ENCODE results near the gene NFIX.

The NFIX gene

GRCh38 chr19:13089139-13089856 lies 94.0 kb downstream of the NFIX start:
- no peak for DNase-seq (ENCODE audit: extremely low read depth in 1 of 2, low read depth in 1 of 2)

- no peak for DNase-seq (ENCODE audit: extremely low read depth in 1 of 2, low read depth in 1 of 2)
Observed at GRCh38 chr19:13089857-13090507, 94.7 kb downstream of the NFIX start.

DNA sequence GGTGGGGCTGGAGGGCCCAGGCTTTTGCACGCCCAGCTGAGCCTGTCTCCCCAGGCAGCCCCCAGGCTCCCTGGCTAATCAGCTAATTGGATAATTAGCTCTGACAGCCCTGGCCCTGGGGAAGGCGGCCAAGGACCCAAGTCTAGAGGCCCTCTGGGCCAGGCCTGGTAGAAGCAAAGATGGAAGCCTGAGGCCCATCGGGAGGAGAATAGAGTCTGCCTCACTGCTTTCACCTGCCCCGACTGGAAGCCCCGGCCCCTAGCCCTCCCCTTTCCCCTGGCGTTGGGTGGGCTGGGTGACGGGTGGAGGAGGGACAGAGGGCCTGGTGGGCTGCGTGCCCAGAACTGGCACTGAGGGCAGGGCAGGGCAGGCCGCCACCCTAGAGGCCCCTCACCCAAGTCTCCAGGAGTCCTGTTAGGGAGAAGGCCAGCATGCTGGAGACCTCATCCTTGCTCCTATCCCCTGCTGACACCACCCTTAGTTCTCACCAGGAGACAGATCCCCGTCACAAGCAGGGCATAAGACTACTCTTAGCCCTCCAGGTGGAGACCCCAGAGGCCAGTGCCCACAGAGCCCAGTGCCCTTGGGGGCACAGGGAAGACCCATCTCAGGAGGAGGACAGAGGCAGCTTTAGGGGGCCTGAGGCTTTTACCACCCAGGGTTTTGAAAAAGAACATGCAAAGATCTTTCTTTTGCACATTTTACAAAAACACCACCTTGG lies 95.4 kb downstream of the NFIX start:
- no peak for DNase-seq (ENCODE audit: extremely low read depth in 1 of 2, low read depth in 1 of 2)

GRCh38 chr19:13091400-13092157 lies 96.3 kb downstream of the NFIX start:
- no peak for DNase-seq (ENCODE audit: extremely low read depth in 1 of 2, low read depth in 1 of 2)

GRCh38 chr19:13092158-13092543 lies 96.9 kb downstream of the NFIX start:
- DNase-seq (ENCODE audit: extremely low read depth in 1 of 2, low read depth in 1 of 2), result no peak

- no peak for DNase-seq (ENCODE audit: extremely low read depth in 1 of 2, low read depth in 1 of 2)
Observed at GRCh38 chr19:13092606-13093235, 97.4 kb downstream of the NFIX start.

DNA sequence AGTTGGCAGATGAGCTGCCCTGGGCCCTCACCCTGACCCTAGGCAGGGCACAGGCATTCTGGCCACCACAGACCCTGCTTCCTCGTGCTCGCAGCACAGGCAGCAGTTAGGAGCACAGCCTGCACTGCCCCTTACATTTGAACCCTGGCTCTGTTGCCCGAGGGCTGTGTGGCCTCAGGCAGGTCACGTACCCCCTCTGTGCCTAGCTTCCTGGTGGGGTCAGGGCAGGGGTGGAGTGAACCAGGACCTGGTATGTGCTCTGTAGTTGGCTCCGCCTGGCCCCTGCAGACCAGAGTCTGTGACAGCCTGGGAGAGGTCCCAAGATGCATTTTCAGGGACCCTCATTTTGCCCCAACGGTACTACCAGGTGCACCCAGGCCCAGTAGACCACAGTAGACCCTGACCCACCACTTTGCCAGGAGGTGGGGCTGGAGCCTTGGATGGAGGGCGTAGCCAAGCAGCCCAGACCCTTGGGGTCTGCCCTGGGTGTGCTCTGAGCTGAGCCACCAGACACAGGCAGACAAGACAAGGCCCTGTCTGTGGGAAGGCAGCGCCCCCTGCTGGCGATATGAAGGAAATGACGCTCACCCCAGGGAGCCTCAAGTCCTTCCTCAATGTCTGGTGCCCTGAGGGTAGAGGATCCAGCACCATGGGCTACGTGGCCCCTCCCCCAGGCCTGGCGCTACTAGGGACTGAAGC lies 98.3 kb downstream of the NFIX start:
- peak; percentile 50 to 67 for DNase-seq (ENCODE audit: extremely low read depth in 1 of 2, low read depth in 1 of 2)

GRCh38 chr19:13094106-13094504 lies 98.8 kb downstream of the NFIX start:
- no peak for DNase-seq (ENCODE audit: extremely low read depth in 1 of 2, low read depth in 1 of 2)

GRCh38 chr19:13094771-13095392 lies 99.6 kb downstream of the NFIX start:
- DNase-seq (ENCODE audit: extremely low read depth in 1 of 2, low read depth in 1 of 2), result no peak

GRCh38 chr19:13095393-13095784 lies 100.1 kb downstream of the NFIX start:
- DNase-seq (ENCODE audit: extremely low read depth in 1 of 2, low read depth in 1 of 2), result no peak

DNA sequence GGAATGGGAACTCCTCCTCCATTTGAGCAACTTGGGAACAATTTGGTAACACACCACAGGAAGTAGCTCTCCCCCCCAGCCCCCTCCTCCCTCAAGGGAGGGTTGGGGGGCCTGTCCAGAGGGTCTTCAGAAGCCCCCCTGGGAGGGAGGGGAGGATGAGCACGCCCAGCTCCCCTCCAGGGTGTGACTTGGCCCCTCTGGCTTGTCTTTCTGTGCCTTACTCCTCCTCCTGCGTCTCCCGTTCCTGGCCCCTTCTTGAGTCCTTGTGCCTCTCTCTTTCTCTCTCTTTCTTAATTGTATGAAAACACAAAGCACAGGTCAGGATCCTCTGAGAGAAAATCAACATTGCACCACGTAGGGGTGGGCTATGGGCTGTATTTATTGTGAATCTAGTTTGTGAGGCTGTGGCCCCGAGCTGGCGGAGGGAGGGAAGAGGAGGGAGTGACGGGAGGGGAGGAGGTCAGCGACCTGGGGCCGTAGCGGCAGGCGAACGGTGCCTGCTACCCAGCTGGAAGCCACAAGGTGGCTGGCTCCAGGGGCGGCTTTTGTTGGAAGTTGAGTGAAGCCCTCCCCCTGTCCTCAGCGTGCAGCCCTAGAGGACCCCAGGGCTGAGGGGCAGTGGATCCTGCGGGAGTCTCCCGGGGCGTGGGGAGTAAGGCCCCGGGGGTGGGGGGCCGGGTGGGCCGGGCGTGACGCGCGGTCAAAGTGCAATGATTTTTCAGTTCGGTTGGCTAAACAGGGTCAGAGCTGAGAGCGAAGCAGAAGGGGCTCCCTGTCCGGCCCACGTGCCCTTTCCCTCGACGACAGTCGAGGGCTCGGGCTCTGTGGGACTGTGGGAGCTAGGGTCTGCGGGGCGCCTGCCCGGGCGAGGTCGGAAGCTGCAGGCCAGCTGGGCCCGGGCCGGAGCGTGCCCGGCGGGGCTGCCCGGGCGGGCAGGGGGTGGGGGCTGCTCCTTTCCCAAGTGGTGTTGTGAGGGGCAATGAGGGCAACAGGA lies 101.0 kb downstream of the NFIX start:
- DNase-seq (ENCODE audit: extremely low read depth in 1 of 2, low read depth in 1 of 2), result no peak

DNA sequence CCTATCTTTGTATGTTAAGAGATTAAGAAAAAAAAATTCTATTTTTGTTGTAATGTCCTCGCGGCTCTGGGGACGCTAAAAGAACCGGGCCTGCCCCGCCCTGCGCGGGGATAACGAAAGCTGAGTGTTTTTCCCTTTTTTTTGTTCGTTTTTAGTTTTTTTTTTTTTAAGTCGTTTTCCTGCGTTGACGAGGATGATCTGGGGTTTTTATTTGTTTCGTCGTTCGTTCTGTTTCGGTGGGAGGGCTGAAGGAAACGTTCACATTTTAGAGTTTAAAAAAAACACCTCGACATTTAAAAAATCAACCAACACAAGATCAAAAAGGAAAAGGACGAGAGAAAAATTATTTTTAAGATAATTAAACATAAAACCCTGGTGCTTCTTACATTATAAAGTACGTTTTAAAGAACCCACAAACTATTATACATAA lies 101.8 kb downstream of the NFIX start:
- DNase-seq (ENCODE audit: extremely low read depth in 1 of 2, low read depth in 1 of 2), result no peak

GRCh38 chr19:13097463-13098258 lies 102.4 kb downstream of the NFIX start:
- no peak for DNase-seq (ENCODE audit: extremely low read depth in 1 of 2, low read depth in 1 of 2)

DNA sequence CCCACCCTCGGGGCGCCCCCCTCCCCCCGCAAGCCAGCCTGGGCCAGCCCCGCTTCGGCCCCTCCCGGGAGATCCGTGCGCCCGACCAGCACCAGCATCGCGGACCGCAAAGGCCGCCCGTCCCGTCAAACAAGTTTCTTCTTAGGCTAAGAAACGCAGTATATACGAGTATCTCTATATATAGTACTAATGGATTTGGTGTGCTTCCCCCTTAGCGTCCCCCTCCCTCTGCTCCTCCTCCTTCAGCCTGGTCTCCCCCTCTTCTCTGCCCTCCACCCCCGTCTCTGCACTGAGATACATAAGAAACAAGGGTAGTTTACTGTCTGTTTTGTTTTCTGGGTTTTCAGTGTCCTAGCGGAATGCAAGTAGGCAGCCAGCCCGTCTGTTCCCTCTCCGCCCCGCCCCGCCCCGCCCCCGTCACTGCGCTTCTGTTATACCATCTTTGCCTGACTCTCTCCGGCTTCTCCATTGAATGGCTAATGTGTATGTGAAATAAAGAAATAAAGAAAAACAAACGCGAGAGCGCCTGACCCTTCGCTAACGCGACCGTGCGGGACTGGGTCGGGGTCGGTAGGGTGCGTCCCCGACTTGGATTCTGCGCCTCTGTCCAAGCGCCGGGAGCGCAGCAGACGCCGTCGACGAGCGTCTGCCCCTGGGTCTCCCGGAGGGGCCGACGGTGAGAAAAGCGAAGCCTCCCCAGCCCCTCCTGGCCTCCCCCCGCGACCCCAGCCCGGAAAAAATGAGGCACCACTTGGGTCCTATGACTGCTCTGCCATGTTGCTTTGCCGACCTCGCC lies 103.2 kb downstream of the NFIX start:
- DNase-seq (ENCODE audit: extremely low read depth in 1 of 2, low read depth in 1 of 2), result no peak

- peak; percentile 64 for DNase-seq (ENCODE audit: extremely low read depth in 1 of 2, low read depth in 1 of 2)
Observed at GRCh38 chr19:13099073-13099999, 104.1 kb downstream of the NFIX start.

DNA sequence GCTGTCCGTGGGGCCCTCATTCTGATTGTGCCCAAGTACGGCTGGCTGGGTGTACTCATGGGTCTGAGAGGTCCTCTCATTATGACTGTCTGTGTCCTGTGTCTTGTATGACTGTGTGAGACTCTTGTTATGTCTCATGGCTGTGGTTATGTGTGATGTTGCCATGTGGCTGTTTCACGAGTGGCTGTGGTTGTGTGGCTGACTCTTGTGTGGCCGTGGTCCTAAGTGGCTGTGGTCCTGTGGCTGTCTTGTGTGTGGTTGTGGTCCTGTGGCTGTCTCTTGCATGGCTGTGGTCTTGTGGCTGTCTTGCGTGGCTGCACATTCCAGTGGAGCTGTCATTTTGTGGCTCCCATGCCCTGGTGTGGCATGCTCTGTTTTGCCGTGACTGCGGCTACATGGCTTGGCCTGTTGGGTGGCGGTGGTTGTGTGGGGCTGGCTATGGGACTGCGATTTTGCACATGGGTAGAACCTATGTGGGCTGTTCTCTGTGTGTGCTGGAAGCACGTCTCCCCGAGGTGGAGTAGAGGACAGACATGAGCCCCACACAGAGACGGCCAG lies 104.8 kb downstream of the NFIX start:
- no peak for DNase-seq (ENCODE audit: extremely low read depth in 1 of 2, low read depth in 1 of 2)
